ENCODE measurements around the gene STK17B. TPM values are rescaled to one million over a fixed set of nuclear protein-coding genes. Genes with fewer than 3 reads are reported as not detected.
A peak's percentile ranks its signal among the peaks of the same experiment; 100 is the strongest.

Gene STK17B
- total and polyA plus RNA-seq, 10 donors: 48.7 to 248 (median 186) TPM

GRCh38 chr2:196163285-196163684 is 8.1 kb downstream of the STK17B start:
- WGBS, 5 donors: 33 to 59% (median 46%) methylated on average over 4 of the region's 4 CpGs
- Histone ChIP-seq H3K4me3 (peak overlapping the region in 2 of 8 donors; percentile 82 to 93), H3K27me3 (replicated peaks in 1 of 7) (no peaks in the 10 kb centered on the region), H3K27ac (peak overlapping the region; percentile 31 to 100 (median 98)), H3K4me1 (peaks cover 22 to 100% (median 82%) of the 10 kb centered on the region in 6 donors), H3K36me3 (peaks cover 0 to 61% (median 6%) of the 10 kb centered on the region in 6 donors), H3K9me3 (no peaks in the 10 kb centered on the region)
- TF ChIP-seq POLR2A (IDR thresholded peaks at IDR 0.05) (no peak), POLR2AphosphoS5 (IDR thresholded peaks at IDR 0.05) (no peak)
- TF ChIP-seq, protein P1, sequence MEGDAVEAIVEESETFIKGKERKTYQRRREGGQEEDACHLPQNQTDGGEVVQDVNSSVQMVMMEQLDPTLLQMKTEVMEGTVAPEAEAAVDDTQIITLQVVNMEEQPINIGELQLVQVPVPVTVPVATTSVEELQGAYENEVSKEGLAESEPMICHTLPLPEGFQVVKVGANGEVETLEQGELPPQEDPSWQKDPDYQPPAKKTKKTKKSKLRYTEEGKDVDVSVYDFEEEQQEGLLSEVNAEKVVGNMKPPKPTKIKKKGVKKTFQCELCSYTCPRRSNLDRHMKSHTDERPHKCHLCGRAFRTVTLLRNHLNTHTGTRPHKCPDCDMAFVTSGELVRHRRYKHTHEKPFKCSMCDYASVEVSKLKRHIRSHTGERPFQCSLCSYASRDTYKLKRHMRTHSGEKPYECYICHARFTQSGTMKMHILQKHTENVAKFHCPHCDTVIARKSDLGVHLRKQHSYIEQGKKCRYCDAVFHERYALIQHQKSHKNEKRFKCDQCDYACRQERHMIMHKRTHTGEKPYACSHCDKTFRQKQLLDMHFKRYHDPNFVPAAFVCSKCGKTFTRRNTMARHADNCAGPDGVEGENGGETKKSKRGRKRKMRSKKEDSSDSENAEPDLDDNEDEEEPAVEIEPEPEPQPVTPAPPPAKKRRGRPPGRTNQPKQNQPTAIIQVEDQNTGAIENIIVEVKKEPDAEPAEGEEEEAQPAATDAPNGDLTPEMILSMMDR (IDR thresholded peaks at IDR 0.05 in 8 of 11, conservative IDR thresholded peaks at IDR 0.05 in 3 of 11): no peak
- intact Hi-C loops (cut with DNase I; ENCODE audit: low total_unique reads): loop anchor here (10.0 kb wide), 1 partner anchor 112 kb away; no protein-coding TSS in a partner anchor
- DNase-seq: no peak

GRCh38 chr2:196162586-196163175 is 8.7 kb downstream of the STK17B start:
- WGBS, 5 donors: 59 to 68% (median 66%) methylated on average over 6 of the region's 6 CpGs
- no peaks in the 10 kb centered on the region for H3K9me3 ChIP-seq
- peaks cover 22 to 100% (median 88%) of the 10 kb centered on the region in 6 donors for H3K4me1 ChIP-seq

GRCh38 chr2:196160946-196161345 is 10.4 kb downstream of the STK17B start:
- peak overlapping the region in 2 of 8 donors; percentile 6 to 51 for H3K4me3 ChIP-seq
- peaks cover 0 to 82% (median 12%) of the 10 kb centered on the region in 6 donors for H3K36me3 ChIP-seq
- no peaks in the 10 kb centered on the region for H3K27me3 ChIP-seq (replicated peaks in 1 of 7)
- no peak for TF ChIP-seq POLR2AphosphoS5 (IDR thresholded peaks at IDR 0.05)
- intact Hi-C loops (cut with DNase I; ENCODE audit: low total_unique reads): loop anchor here (10.0 kb wide), 1 partner anchor 114 kb away; no protein-coding TSS in a partner anchor
- H3K4me1 ChIP-seq: peaks cover 20 to 100% (median 93%) of the 10 kb centered on the region in 6 donors
- H3K9me3 ChIP-seq: no peaks in the 10 kb centered on the region
- H3K27ac ChIP-seq: peak overlapping the region; percentile 49 to 100 (median 98)
- WGBS, 5 donors: 43 to 62% (median 57%) methylated on average over 4 of the region's 4 CpGs
- DNase-seq: no peak

More at GRCh38 chr2:196162586-196163175, 8.7 kb downstream of the STK17B start:
- Histone ChIP-seq H3K27me3 (replicated peaks in 1 of 7) (no peaks in the 10 kb centered on the region), H3K27ac (peak overlapping the region; percentile 4 to 100 (median 98)), H3K4me3 (peak overlapping the region in 3 of 8 donors; percentile 7 to 93 (median 15)), H3K36me3 (peaks cover 0 to 67% (median 6%) of the 10 kb centered on the region in 6 donors)
- TF ChIP-seq, protein P1 (IDR thresholded peaks at IDR 0.05 in 8 of 11, conservative IDR thresholded peaks at IDR 0.05 in 3 of 11): no peak
- TF ChIP-seq POLR2AphosphoS5 (IDR thresholded peaks at IDR 0.05): peak; percentile 27 to 70 (median 34)
- TF ChIP-seq POLR2A (IDR thresholded peaks at IDR 0.05): no peak
- intact Hi-C loops (cut with DNase I; ENCODE audit: low total_unique reads): loop anchor here (10.0 kb wide), 1 partner anchor 112 kb away; no protein-coding TSS in a partner anchor
- no peak for DNase-seq

DNA sequence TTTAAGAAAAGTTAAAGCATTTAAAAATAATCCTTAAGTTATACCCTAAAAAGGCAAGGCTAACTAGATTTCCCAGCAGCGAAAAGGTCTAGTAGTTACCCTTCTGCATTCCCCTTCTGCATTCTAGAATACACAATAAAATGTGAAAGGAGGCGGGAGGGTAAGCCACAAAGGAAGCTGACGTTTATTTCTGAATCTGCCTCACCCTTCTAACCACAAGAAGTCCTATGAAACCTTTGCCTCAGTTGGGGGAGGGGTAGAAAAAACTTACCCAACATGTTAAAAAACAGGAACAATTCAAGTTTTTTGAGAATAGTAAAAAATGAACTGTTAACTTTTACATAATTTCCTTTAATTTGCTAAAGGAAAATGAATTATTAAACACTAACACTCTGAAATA is 11.3 kb downstream of the STK17B start:
- intact Hi-C loops (cut with DNase I; ENCODE audit: low total_unique reads): loop anchor here (10.0 kb wide), 1 partner anchor 115 kb away; no protein-coding TSS in a partner anchor
- 6 to 27% (median 25%) methylated on average over 3 of the region's 3 CpGs for whole genome bisulfite sequencing, 5 donors
- H3K4me1 ChIP-seq: peaks cover 16 to 100% (median 93%) of the 10 kb centered on the region in 6 donors
- H3K27me3 ChIP-seq (replicated peaks in 1 of 7): no peaks in the 10 kb centered on the region
- H3K9me3 ChIP-seq: no peaks in the 10 kb centered on the region
- DNase-seq: no peak
- peak overlapping the region in 3 of 8 donors; percentile 14 to 51 (median 17) for H3K4me3 ChIP-seq
- peak overlapping the region; percentile 49 to 100 (median 98) for H3K27ac ChIP-seq
- peak in 1 of 3 donors; percentile 91 for TF ChIP-seq POLR2AphosphoS5 (IDR thresholded peaks at IDR 0.05)
- TF ChIP-seq POLR2A (IDR thresholded peaks at IDR 0.05): peak in 1 of 3 donors; percentile 53
- TF ChIP-seq, protein P1 (IDR thresholded peaks at IDR 0.05 in 8 of 11, conservative IDR thresholded peaks at IDR 0.05 in 3 of 11): no peak
- H3K36me3 ChIP-seq: peaks cover 0 to 88% (median 20%) of the 10 kb centered on the region in 6 donors
